Endothelial cell of umbilical vein (primary cell): ENCODE data around the gene ADARB1. TPM values are rescaled to one million over a fixed set of nuclear protein-coding genes. Genes with fewer than 3 reads are reported as not detected.
A peak's percentile ranks its signal among the peaks of the same experiment; 100 is the strongest.

Experiments
- BruUV-seq: library from RNA; stranded (reverse); fragments of 400-500 nt; replicated peaks from 2 replicates; lab custom pipeline; 2021; lab: Mats Ljungman, UMichigan
- CTCF ChIA-PET: fragments of 300-600, 350-600 bp; sonication (Branson Sonifier 250); formaldehyde crosslinking; loops from one replicate; lab custom pipeline; 2021; ENCODE audit warnings: antibody characterized with exemption, inconsistent platforms; lab: Charles Lee
- POLR2A ChIA-PET: fragments of 300-600, 350-600 bp; sonication (Branson Sonifier 250); formaldehyde crosslinking; loops from one replicate; lab custom pipeline; 2021; ENCODE audit warnings: antibody characterized with exemption, inconsistent platforms; lab: Charles Lee
- DNase-seq: peaks from one replicate; pipeline ENCODE4 v3.0.0-alpha.2; 2011; ENCODE audit warnings: low read depth, low spot score
- FAIRE-seq: peaks from 2 replicates; lab custom pipeline; 2011; peaks lifted over from hg19 to GRCh38; lab: Jason Lieb, UNC
- H2AFZ ChIP-seq: 2 replicates; pipeline ENCODE4 v1.6.0; 2012; ENCODE audit warnings: low read depth, low read length, control low read depth, inconsistent platforms
- H3K27ac ChIP-seq: 2 replicates; pipeline ENCODE4 v1.5.1; 2011; ENCODE audit warnings: low read depth, mild to moderate bottlenecking, control low read depth, low read length, moderate library complexity; ENCODE audit not compliant: insufficient read depth
- H3K27me3 ChIP-seq, 2 experiments: 2 replicates each; pipeline versions ENCODE4 v1.6.0 to v1.6.1; 2011; ENCODE audit warnings: low read length in 2 of 2, mixed read lengths in 1 of 2; ENCODE audit not compliant: control insufficient read depth in 2 of 2, insufficient read depth in 2 of 2
- H3K36me3 ChIP-seq, 2 experiments: 2 replicates in 1 of 2; 3 replicates in 1 of 2; pipeline ENCODE4 v1.5.1; 2011; ENCODE audit warnings: low read length in 2 of 2, mild to moderate bottlenecking in 1 of 2, moderate library complexity in 1 of 2; ENCODE audit not compliant: control insufficient read depth in 2 of 2, insufficient read depth in 2 of 2; ENCODE audit errors: extremely low read depth in 1 of 2
- H3K4me1 ChIP-seq: 3 replicates; pipeline ENCODE4 v1.5.1; 2011; ENCODE audit warnings: mild to moderate bottlenecking, low read length; ENCODE audit not compliant: control insufficient read depth, insufficient read depth; ENCODE audit errors: extremely low read depth
- H3K4me2 ChIP-seq: 2 replicates; pipeline ENCODE4 v1.6.1; 2011; ENCODE audit warnings: low read length, control low read depth, mixed read lengths; ENCODE audit not compliant: insufficient read depth
- H3K4me3 ChIP-seq, 3 experiments: fragments of 200-600 bp in 1 of 3; sonication (generic), shearing (Covaris generic) in 1 of 3; replicated peaks in 1 of 3; 2 replicates each; pipeline ENCODE4 v1.5.1; 2011 to 2016; ENCODE audit warnings: control low read depth in 3 of 3, low read length in 3 of 3, mild to moderate bottlenecking in 2 of 3, inconsistent platforms in 1 of 3, low read depth in 1 of 3, moderate library complexity in 1 of 3; ENCODE audit not compliant: insufficient read depth in 1 of 3
- H3K79me2 ChIP-seq: 2 replicates; pipeline ENCODE4 v1.6.0; 2012; ENCODE audit warnings: low read length, inconsistent platforms; ENCODE audit not compliant: control insufficient read depth, insufficient read depth
- H3K9ac ChIP-seq: replicated peaks from 2 replicates; pipeline ENCODE3; 2011; ENCODE audit warnings: low read length, control low read depth; ENCODE audit not compliant: insufficient read depth; ENCODE audit errors: extremely low read depth
- H3K9me1 ChIP-seq: replicated peaks from 3 replicates; pipeline ENCODE4 v1.6.0; 2011; ENCODE audit warnings: mild to moderate bottlenecking, low read length; ENCODE audit not compliant: control insufficient read depth, insufficient read depth; ENCODE audit errors: extremely low read depth
- H3K9me3 ChIP-seq: replicated peaks from 2 replicates; pipeline ENCODE4 v1.5.1; 2012; ENCODE audit warnings: low read length, inconsistent platforms; ENCODE audit not compliant: control insufficient read depth, insufficient read depth
- H4K20me1 ChIP-seq: replicated peaks from 2 replicates; pipeline ENCODE3; 2011; ENCODE audit warnings: mild to moderate bottlenecking, low read length; ENCODE audit not compliant: control insufficient read depth, insufficient read depth; ENCODE audit errors: extremely low read depth
- CTCF ChIP-seq, 2 donors: IDR thresholded peaks; 1 replicate in 1 of 2; 2 replicates in 1 of 2; pipeline ENCODE4 v1.5.1; 2011; ENCODE audit warnings: low read length in 2 of 2, mild to moderate bottlenecking in 2 of 2, moderate library complexity in 2 of 2, control low read depth in 1 of 2, inconsistent platforms in 1 of 2, low read depth in 1 of 2; ENCODE audit not compliant: insufficient read depth in 1 of 2; ENCODE audit errors: extremely low read depth in 1 of 2
- EZH2 ChIP-seq: IDR thresholded peaks from 2 replicates; pipeline ENCODE4 v1.6.1; 2012; ENCODE audit warnings: borderline replicate concordance, low read depth, mild to moderate bottlenecking, moderate library complexity, low read length, inconsistent platforms; ENCODE audit not compliant: severe bottlenecking
- FOS ChIP-seq: IDR thresholded peaks from 2 replicates; pipeline ENCODE4 v1.6.1; 2011; ENCODE audit warnings: mild to moderate bottlenecking, low read length, moderate library complexity, borderline replicate concordance; ENCODE audit not compliant: insufficient read depth
- GATA2 ChIP-seq: IDR thresholded peaks from 2 replicates; pipeline ENCODE4 v1.7.0; 2011; ENCODE audit warnings: low read depth, mild to moderate bottlenecking, moderate library complexity, mixed read lengths, low read length; ENCODE audit not compliant: insufficient read length, insufficient read depth
- JUN ChIP-seq: IDR thresholded peaks from 2 replicates; pipeline ENCODE4 v1.6.1; 2011; ENCODE audit warnings: borderline replicate concordance, low read depth; ENCODE audit not compliant: insufficient read length, insufficient read depth
- MAX ChIP-seq: IDR thresholded peaks from 2 replicates; pipeline ENCODE4 v1.6.1; 2011; ENCODE audit not compliant: insufficient read depth, insufficient read length
- MYC ChIP-seq: IDR thresholded peaks from one replicate; pipeline ENCODE4 v1.6.1; 2011; ENCODE audit warnings: mild to moderate bottlenecking, low read depth, low read length
- POLR2A ChIP-seq: IDR thresholded peaks from 2 replicates; pipeline ENCODE4 v1.6.1; 2012; ENCODE audit warnings: low read depth, mild to moderate bottlenecking, control low read depth, low read length
- POLR2AphosphoS5 ChIP-seq: IDR thresholded peaks from 2 replicates; pipeline ENCODE4 v1.6.1; 2012; ENCODE audit warnings: low read depth, mild to moderate bottlenecking, control low read depth, low read length, moderate library complexity; ENCODE audit not compliant: insufficient read depth
- dilution Hi-C: fragments of 300-500 bp; cut with MboI; formaldehyde crosslinking; loops from one replicate; pipeline ENCODE4 v1.15.0; 2019; ENCODE audit warnings: low sequenced_read_pairs; ENCODE audit not compliant: extremely low pct_ligation_motif_present
- intact Hi-C: fragments of 100-400 bp; cut with micrococcal nuclease; formaldehyde crosslinking; loops from one replicate; pipeline ENCODE4 v1.10.0; 2022
- polyA plus RNA-seq, 4 experiments: library from polyadenylated mRNA; depleted of rRNA in 3 of 4; stranded (reverse) in 3 of 4; unstranded in 1 of 4; fragments of >200 nt; gene quantifications; 2 replicates each; pipeline versions ENCODE4 v1.2.1 to v1.2.3, GENCODE V29; 2011 to 2012; ENCODE audit warnings: missing spikeins in 1 of 4
- total RNA-seq: library from RNA; stranded (reverse); gene quantifications from 2 replicates; pipeline ENCODE4 v1.2.3, GENCODE V29; 2021

ADARB1 gene
- total and polyA plus RNA-seq, 2 donors (not counting 3 experiments of a cell fraction or from before 2014, with no cell fraction given): 32.5 to 54.3 TPM

- Histone ChIP-seq H3K79me2 (no peaks in the 10 kb centered on the region), H3K9me3 (no peaks in the 10 kb centered on the region), H3K4me2 (no peak overlapping the region), H4K20me1 (no peaks in the 10 kb centered on the region), H3K4me3 (no peak overlapping the region), H3K36me3 (no peaks in the 10 kb centered on the region), H2AFZ (no peak overlapping the region), H3K27ac (no peak overlapping the region), H3K9ac (no peak overlapping the region), H3K9me1 (no peaks in the 10 kb centered on the region), H3K27me3 (peaks cover 3 to 14% of the 10 kb centered on the region in 2 experiments), H3K4me1 (no peaks in the 10 kb centered on the region)
- intact Hi-C loops (no loop called here), dilution Hi-C loops (no loop called here)
- TF ChIP-seq MAX (no peak), POLR2AphosphoS5 (no peak), EZH2 (no peak)
- POLR2A ChIA-PET: no interaction called here
- CTCF ChIA-PET: no interaction called here
- DNase-seq: peak; percentile 9
- no peak for FAIRE-seq
- BruUV-seq: no TSS peak
Observed at GRCh38 chr21:45253180-45253579, 178.8 kb downstream of the ADARB1 start.

GRCh38 chr21:45253633-45254459, 179.5 kb downstream of the ADARB1 start:
- no peak for FAIRE-seq
- dilution Hi-C loops: no loop called here
- H3K9ac ChIP-seq: no peak overlapping the region
- no peak for DNase-seq
- no peak overlapping the region for H2AFZ ChIP-seq
- ChIA-PET CTCF (no interaction called here), POLR2A (no interaction called here)
- H3K9me1 ChIP-seq: no peaks in the 10 kb centered on the region
- BruUV-seq: no TSS peak
- H3K27me3 ChIP-seq: peaks cover 2 to 7% of the 10 kb centered on the region in 2 experiments
- TF ChIP-seq GATA2 (no peak), POLR2A (no peak), EZH2 (no peak), MYC (no peak), CTCF (IDR thresholded peaks at IDR 0.05; ENCODE audit: extremely low read depth in 1 of 2, insufficient read depth in 1 of 2, low read depth in 1 of 2, low read length in 2 of 2) (no peak), JUN (no peak), FOS (no peak), POLR2AphosphoS5 (no peak), MAX (no peak)
- no peak overlapping the region for H3K4me3 ChIP-seq
- no peak overlapping the region for H3K4me2 ChIP-seq
- no peaks in the 10 kb centered on the region for H3K79me2 ChIP-seq
- no peaks in the 10 kb centered on the region for H3K9me3 ChIP-seq
- intact Hi-C loops: no loop called here
- no peaks in the 10 kb centered on the region for H3K4me1 ChIP-seq
- no peak overlapping the region for H3K27ac ChIP-seq
- H3K36me3 ChIP-seq: no peaks in the 10 kb centered on the region
- H4K20me1 ChIP-seq: no peaks in the 10 kb centered on the region
